GM21381 (cell line): Measurements from ENCODE around the gene KLF16.

Experiments used
- ATAC-seq: cut with Tn5 transposase; IDR thresholded peaks from one replicate; pipeline ENCODE4 v1.9.1; 2021; ENCODE audit warnings: mild to moderate bottlenecking, moderate library complexity; ENCODE audit not compliant: unreplicated experiment

KLF16 gene

DNA sequence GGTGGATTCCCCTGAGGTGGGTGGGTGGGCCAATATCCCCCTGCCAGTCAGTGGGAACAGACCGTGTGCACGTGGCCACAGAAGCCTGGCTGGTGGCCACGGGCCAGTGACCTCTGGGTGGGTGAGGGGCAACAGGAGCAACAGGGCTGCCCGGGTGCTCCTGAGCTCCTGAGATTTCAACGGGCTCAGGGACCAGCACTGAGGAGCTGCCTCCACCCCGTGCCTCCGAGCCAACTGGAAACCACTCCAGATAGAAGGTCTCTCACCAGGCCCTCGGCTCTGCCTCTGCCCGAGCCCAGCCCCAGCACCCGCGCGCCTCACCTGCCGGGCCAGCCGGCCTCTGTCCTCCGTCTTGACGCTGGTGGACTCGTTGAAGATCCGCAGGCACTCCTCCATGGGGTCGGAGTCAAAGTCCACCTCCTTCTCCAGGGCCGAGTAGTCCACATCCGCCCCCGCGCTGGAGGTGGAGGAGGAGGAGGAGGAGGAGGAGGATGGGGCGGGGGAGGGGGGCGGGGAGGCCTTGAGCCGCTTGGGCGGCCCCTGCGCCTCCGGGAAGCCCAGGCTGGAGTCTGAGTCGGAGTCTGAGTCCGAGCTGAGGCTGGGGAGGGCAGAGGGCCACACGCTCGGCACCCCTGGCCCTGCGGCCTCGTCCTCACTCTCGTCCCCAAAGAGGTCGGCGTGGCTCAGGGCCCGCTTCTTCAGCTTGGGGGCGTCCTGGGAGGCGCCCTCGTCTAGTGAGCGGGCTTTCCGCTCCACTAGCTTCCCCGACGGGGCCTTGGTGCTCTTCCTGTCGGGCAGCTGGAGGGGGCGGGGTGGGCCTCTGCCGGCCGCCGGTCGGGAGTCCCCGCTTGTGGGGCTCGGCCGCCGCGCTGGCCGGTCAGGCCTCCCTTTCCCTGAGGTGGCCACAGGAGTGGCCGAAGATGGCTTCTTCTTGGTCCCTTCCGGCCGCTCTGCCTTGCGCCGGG is 36.5 kb downstream of the KLF16 start:
- no peak for ATAC-seq

DNA sequence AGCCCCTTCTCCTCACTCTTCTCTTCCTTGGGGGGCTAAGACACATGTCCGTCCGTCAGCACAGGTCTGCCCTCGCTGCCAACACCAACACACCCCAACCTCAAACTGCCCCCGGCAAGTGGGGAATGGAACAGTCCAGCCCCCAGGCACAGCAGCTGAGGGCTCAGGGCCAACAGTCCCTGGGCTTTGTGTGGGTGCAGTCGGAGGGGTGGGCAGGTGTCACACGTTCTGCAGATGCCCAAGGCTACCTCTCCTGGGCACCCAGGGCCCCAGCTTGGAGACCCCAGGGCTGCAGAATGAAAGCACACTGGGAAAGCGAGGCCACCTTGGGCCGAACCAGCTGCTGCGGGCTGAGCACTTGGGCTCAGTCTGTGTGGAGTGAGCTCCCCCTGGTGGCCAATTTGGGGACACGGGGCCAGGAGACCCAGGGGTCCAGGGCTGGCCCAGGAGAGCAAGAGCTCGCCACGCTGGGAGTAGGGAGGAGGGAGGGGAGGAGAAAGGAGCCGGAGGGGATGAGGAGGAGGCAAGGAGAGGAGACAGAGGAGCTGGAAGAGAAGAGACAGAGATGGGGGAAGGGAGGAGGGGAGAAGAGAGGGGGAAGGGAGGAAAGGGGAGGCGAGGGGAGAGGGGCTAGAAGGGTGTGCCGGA is 37.3 kb downstream of the KLF16 start:
- ATAC-seq = no peak

DNA sequence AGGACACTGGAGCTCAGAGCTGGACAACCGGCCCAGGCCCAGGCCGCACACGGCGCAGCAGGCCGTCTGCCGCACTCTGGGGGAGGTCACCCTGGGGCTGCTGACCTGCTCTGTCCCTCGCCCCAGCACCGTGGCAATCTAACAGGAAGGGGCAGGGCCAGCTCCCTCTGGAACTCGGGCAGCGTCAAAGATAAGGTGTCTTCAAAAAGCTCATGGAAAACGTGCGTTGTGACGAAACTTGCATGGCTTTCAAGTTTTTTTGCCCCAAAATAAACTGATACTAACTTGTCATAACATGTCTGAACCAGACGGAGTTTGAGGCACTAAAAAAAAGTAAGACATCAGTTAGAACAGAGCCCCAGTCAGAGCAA is 39.1 kb downstream of the KLF16 start:
- no peak for ATAC-seq

DNA sequence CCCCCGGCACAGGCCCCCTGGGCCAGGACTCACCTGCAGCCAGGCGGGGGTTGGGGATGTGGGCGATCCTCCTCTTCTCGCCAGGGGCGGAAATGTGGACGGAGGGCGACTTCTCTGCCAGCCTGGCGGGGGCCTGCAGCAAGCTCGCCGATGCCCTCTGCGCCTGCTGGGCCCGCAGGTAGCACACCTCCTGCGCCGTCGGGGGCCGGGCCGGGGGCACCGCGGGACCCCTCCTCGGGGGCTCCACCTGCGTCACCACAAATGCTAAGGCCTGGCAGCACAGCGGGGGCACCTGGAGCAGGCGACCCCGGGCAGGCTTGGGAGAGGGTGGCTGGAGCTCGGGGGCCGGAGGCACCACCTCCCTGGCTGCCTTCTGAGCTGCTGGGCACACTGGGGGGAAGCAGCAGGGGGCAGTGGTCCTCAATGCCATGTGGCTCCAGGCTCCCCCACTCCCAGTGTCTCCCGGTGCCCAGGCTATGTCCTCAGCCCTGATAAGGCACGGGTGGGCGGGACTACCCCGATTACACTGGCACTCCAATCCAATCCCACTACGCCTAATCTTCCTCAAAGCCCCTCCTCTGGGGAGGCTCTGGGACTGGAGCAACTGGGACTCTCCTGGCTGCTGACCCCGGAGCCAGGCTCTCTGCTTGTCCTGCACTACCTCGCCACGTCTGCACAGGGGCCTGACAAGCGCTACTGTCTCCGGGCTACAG is 39.7 kb downstream of the KLF16 start:
- no peak for ATAC-seq

DNA sequence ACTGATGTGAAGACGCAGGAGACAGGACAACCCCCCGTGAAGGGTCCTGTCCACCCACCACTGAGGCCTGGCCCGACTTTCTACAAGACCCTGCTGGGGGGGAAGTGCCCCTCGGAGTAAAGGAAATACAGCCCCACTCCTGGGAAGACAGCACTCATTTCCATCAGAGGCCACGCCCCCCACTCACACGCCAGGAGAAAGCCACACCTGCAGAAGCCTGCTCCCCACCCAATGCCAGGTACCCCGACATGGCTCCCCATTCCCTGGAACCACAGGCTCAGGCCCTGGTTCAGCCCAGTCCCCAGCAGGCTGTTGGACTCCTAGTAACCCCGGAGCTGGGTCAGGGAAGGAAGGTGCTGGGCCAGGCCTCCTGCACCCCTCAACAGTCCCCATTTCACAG is 40.4 kb downstream of the KLF16 start:
- no peak for ATAC-seq

DNA sequence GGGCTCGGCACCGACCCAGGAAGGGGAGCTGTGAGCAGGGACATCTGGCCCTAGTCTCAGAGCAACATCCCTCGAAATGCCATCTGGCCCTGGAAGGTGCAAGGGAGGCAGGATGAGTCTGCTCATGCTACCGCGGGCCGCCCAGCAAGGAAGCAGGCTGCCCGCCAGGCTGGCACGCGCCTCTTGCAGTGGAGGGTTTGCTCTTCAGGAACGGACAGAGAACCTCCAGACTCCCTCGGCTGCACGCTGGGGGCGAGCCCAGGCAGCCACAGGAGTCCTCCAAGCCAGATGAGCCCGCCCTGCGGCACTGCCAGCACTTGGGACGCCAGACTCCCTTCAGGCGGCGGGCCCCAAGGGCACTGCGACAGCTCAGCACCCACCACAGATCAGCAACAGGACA is 41.2 kb downstream of the KLF16 start:
- no peak for ATAC-seq

DNA sequence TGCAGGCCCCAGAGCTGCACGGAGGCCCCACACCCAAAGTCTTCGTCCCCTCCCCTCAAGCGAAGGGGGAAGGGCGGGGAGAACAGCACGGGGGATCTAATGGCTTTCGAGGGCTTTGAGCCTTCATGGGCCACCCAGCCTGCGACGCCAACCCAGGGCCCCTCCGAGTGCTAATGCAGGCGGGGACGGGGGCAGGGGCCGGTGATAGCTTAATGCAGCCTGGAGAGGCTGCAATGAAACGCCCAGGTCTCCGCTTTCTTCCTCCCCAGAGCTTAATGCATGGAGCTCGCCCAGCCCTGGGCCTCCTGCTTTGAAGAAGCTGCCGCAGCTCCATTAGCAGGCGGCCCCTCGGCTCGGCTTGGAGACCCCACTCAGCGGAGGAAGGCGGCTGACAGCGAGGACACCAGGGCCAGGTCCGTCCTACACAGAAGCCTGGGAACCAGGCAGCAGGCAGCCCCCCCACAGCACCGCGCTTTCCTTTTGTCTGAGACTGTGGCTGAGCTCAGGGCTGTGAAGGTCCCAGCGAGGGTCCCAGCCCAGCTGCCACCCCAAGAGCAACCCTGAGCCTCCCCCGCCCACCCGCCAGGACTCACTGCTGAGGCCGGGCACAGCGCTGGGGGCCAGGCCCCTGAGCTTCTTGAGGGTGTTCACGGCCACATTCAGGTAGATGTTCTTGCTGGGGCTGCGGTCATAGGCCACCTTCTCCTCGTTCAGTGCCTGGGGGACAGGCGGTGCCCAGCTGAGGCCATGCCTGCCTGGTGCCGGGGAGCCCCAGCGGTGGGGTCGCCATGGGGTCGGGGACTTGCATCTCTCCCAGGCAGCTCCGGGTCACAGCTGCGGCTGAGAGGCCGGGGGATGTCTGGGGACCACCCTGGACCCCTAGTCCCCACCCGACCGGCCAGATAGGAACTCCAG is 43.8 kb downstream of the KLF16 start:
- ATAC-seq = no peak

DNA sequence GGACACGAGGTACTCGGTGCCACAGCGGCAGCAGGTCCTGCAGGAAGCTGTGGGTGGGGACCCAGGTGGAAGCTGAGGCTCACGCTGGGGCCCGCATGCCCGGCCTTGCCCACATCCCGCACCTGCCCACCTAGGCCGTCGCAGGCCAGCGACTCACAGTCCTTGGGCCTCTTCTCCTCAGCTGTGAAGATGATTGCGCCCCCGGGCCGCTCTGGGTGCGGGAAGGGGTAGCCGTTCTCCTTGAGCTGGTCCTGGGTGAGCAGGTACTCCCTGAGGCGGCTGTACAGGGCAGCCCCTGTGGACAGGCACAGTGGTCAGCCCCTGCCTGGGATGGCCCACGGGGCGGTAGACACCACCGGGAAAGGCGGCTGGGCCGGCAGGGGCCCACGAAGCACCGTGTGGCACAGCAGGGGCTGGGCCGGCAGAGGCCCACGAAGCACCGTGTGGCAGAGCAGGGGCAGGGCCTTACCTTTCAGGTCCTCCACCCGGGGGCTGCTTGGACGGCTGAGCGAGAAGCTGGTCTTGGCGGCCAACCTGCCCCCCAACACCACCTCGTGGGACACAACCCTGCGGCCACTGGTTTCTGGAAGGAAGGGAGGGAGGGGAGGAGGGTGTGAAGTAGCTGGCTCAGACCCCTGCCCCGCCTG is 44.7 kb downstream of the KLF16 start:
- ATAC-seq = no peak

DNA sequence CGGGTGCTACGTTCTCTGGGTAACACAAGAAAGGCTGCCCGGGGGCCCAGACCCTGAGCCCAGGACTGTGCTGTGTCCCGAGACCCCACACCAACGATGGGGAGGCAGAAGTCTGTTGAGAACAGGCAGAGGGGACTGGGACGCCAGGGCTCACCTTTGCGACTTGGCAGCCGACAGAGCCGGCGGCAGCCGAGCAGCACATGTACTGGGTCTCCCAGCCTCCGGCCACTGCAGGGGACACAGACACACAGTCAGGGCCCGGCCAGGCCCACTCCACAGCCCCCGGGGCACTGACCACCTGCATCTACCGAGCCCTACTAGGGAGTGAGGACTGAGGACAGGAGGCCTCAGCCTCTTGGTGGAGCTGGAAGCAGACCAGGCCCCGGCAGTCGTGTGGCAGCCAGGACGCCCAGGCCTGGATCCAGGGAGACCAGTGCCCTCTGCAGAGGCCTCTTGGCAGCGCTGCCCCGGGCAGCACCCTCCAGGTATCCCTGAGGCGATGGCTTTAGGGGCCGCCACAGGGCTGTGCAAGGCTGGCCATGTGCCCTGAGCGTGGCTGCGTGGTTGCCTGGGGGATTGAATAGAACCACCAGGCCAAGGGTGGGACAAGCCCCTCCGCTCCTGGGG is 45.7 kb downstream of the KLF16 start:
- no peak for ATAC-seq

DNA sequence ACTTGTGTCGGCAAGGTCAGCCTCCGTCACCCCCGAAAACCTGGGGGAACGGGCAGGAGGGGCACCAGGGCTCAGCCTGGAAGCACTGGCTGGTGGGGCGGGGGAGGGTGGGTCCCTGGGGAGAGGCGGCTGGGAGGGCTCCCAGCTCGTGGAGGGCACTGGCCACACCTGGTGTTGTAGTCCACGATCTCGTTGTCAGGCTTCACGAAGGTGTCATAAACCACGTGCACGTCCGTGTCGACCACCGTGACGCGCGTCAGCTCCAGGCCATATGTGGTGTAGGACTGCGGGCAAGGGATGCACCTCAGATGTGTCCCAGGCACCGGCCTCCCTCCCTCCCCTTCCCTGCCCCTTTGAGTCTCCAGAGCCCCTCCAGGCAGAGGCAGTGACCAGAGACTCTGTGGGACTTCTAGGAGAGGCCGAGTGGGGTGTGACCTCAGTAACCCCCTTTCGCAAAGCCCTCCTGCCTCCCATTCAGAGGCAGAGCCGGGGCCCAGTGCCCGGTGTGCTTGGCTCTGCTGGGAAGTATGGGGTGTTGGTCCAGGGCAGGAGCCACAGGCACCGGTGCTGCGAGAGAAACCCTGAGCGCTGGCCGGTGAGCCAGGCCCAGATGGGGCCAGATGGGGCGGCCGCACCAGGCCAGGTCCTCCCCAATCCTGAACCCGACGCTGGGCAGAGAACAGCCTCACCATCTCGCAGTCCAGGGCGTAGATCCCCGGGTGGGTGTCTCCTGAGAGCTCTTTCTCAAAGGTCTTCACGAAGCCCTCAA is 46.7 kb downstream of the KLF16 start:
- ATAC-seq = no peak

DNA sequence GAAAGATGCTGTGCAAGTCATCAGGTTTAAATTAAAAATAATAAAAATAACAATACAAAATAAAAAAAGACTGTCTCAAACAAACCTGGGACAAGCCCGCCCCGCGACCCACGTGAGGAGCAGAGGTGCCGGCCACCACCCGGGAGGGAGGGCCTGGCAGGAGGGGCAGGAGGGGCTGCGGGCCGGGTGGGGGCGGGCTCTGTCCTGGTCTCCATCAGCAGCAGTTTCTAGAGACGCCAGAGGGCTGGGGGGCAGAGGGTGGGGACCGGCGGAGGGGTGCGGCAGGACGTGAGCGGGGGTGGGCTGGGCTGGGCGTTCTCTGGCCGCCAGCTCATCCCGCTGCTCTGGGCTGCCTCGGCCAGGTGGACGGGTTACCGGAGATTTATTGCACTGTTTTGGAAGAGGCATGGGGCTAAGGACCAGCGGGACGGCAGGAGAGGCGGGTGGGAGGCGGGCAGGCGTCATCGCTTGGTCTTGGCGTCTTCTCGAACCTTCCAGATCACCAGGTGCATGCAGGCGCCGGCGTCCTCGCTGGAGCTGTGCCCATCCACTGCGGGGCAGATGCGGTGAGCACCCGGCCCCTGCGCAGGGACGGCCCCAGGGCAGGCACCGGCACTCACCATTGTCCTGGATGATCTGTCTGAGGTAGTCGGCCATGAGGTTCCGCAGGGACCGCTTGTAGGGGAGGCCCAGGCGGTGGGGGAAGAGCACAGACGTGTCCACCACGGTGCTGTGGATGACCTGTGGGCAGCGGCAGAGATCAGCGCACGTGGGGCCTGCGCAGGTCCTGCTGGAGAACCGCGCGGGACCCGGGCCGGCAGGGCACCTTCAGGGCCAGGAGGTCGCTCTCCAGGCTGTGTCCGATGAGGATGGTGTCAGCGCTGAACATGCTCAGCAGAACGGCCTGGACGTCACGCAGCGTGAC is 47.5 kb downstream of the KLF16 start:
- ATAC-seq = no peak

DNA sequence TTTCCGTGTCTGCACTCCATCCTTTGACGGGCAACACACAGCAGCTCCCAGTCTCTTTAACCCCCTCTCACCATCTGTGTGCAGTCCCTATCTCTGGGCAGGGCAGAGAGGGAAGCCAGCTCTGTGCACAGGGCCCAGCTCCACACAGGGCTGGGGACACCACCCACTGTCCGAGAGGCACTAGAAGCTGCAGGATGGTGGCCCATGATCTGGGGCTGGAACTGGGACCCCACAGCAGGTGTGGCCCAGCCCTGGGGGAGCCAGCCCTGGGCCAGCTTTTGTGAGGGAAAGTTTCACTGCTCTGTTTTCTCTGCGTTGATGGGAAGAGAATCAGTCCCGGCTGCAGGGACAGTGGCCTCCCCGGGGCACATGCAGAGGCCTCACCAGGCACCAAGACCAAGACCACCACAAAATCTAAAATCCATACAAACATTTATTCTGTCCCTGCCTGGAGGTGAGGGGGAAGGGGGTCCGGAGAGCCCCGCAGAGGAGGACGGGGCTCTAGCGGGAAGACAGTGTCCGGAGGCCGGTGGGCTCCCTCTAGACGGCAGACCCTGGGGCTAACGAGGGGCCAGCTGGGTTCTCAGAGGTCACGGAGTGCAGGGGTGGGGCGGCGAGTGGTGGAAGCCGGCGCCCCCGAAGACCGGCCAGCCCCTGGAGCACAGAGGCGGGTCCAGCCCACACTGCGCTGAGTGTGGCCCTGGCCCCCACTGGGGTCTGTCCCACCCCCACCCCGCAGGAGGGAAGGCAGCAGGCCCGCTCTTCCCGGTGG is 48.4 kb downstream of the KLF16 start:
- ATAC-seq = no peak

DNA sequence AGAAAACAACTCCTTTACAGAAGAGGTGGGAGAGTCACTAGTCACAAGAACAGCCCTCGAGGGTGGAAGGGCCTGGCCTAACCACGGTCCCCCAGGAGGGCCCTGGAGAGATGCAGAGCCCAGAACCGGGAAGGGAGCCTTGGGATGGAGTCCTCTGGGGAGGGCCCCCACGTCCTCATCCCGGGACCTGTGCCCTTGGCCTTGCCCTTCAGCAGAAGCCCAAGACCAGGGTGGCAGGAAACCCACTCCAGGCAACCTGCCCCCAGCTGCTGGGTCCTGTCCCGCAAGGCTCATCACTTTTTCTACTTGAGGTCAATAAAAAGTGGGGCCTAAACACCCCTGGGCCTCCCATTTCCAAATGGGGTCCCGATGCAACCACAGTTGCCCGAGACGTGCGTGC is 49.0 kb downstream of the KLF16 start:
- ATAC-seq = no peak

DNA sequence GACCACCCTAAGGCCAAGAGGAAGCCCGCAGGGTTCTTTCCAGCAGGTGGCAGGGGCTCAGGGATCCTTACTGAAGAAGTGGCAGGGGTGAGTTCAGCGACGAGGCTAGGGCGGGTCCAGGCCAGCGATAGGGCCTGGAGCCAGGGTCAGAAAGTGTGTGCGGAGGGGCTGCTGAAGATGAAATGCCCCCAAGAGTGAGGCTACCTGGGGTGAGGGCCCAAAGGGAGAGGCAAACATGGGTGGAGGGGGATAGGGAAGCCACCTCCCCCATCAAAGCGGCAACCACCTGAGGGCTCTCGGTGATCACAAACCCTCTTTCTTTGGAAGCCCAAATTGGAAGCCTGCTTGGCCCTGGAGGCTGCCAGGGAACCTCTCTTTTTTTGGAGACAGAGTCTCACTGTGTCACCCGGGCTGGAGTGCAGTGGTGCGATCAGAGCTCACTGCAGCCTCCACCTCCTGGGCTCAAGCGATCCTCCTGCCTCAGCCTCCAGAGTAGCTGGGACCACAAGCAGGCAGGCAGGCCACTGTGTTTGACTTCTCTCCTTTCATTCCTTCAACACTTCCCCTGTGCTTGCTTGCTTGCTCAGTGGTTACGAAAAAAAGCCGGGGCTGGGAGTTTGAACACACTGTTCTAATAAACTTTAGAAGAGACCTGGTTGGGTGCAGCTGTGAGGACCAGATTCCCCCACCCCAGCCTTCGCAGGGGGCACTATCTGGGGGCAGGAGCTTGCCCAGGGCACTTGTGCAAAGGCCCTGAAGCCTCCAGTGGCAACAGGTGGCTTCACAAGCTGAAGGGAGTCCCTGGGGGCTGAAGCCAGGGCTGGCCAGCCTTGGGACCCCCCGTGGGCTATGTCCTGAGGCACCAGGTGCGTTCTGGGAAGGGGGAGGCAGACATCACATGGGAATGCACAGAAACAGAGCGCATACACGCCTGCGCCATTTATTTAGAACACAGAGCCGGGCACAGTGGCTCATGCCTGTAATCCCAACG is 49.9 kb downstream of the KLF16 start:
- no peak for ATAC-seq

DNA sequence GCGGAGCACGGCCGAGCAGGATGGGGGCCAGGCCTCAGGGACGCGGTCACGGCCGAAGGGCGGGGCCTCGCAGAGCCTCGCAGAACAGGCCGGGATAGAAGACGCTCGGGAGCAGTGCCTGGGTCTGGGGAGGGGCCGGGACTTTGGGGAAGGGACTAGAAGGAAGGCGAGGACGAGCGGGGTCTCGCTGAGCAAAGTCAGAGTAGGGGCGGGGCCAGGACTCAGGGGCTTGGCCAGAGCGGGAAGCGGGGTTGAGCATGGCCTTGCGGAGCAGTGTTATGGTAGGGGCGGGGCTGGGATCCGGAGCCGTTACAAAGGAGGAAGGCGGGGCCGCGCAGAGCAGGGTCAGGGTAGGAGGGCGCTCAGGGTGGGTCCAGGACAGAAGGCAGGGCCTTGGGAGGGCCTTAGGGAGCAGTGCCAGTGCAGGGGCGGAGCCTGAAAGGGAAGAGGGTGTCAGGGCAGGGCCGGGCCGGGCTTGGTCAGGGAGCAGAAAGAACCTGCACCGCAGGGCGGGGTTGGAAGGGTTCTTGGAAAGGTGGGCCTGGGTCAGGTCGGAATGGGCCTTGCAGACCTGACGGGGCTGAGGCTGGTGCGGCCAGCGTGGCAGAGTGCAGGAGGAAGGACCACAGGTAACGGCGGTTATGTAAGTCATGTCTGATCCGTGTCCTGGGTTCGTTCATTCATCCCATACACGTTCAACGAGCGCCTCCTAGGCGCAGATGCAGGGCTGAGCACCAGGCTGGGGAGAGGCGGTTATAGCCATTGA is 50.8 kb downstream of the KLF16 start:
- ATAC-seq = peak; percentile 77
